Measurements from ENCODE around the gene PRR30. TPM values are rescaled to one million over a fixed set of nuclear protein-coding genes. Genes with fewer than 3 reads are reported as not detected.

Gene PRR30
- total and polyA plus RNA-seq, 2 of the 4 experiments (the other 2 are of a cell fraction): not detected

- Histone ChIP-seq H2BK20ac (ENCODE audit: low read depth, low read length) (peak overlapping the region; percentile 30; the same call in 1 of the 2 replicates), H3K4me2 (ENCODE audit: low read depth, low read length) (peak overlapping the region; percentile 63), H3K27me3 (ENCODE audit: control insufficient read depth, insufficient read depth, low read length) (peaks cover 17% of the 10 kb centered on the region), H2BK120ac (ENCODE audit: low read depth, low read length) (peak overlapping the region; percentile 44; the same call in 1 of the 2 replicates), H3K56ac (ENCODE audit: extremely low read depth, insufficient read depth, low read length) (no peak overlapping the region), H3K23ac (ENCODE audit: low read depth, low read length) (no peak overlapping the region), H3K36me3 (ENCODE audit: control insufficient read depth, insufficient read depth, low read length) (no peaks in the 10 kb centered on the region), H2BK15ac (ENCODE audit: low read depth, low read length) (0 out of 3 replicates have a peak overlapping the region, but pooled peaks have one; percentile 16), H3K79me1 (ENCODE audit: low read depth in 1 of 2, low read length in 2 of 2) (no peaks in the 10 kb centered on the region), H4K8ac (ENCODE audit: low read depth in 2 of 2, low read length in 2 of 2) (no peak overlapping the region), H3K4me1 (ENCODE audit: control insufficient read depth, insufficient read depth, low read length) (peaks cover 18% of the 10 kb centered on the region), H3K9me1 (ENCODE audit: insufficient read depth, low read length) (peaks cover 7% of the 10 kb centered on the region; the same call in 1 of the 2 replicates), H2AK9ac (replicated peaks; ENCODE audit: low read depth, low read length, poor library complexity) (no peak overlapping the region), H3K27ac (ENCODE audit: insufficient read depth, low read length) (peak overlapping the region; percentile 90; the same call in 1 of the 2 replicates), H3K4ac (ENCODE audit: low read depth, low read length) (0 out of 2 replicates have a peak overlapping the region, but pooled peaks have one; percentile 20), H2BK5ac (ENCODE audit: low read depth, low read length, poor library complexity, severe bottlenecking) (peak overlapping the region; percentile 55), H3K9ac (ENCODE audit: low read depth, low read length) (no peak overlapping the region), H4K91ac (ENCODE audit: insufficient read depth, low read depth, low read length) (peak overlapping the region; percentile 29), H3K14ac (replicated peaks; ENCODE audit: low read depth, low read length) (no peak overlapping the region), H3K9me3 (ENCODE audit: control insufficient read depth, insufficient read depth, low read length) (peaks cover 2% of the 10 kb centered on the region; the same call in 1 of the 2 replicates), H3K4me3 (ENCODE audit: insufficient read depth, low read depth, low read length) (no peak overlapping the region), H2AK5ac (ENCODE audit: low read depth, low read length) (no peak overlapping the region), H3K18ac (ENCODE audit: low read depth, low read length) (peak overlapping the region; percentile 73), H4K5ac (ENCODE audit: low read depth, low read length) (peak overlapping the region; percentile 33; the same call in 1 of the 2 replicates), H4K20me1 (ENCODE audit: insufficient read depth, low read length) (no peaks in the 10 kb centered on the region), H2AFZ (replicated peaks; ENCODE audit: low read length, poor library complexity) (no peak overlapping the region)
- POLR2A ChIA-PET (ENCODE audit: unreplicated experiment): interaction anchor here (0.7 kb wide), 1 partner anchor 24 kb away, joined by 5 read pairs; no protein-coding TSS in a partner anchor
- ATAC-seq (ENCODE audit: low read depth) (peak; percentile 71), DNase-seq (peak; percentile 85)
- BruUV-seq (replicated peaks): no TSS peak
- dilution Hi-C loops (cut with HindIII; ENCODE audit: low sequenced_read_pairs, unreplicated experiment) (no loop called here), intact Hi-C loops (cut with micrococcal nuclease) (no loop called here), in situ Hi-C loops (cut with MboI; ENCODE audit: low sequenced_read_pairs) (no loop called here)
- CTCF ChIA-PET: no interaction called here
- TF ChIP-seq RCOR1 (IDR thresholded peaks at IDR 0.05; ENCODE audit: insufficient replicate concordance, low read length) (no peak), RFX5 (IDR thresholded peaks at IDR 0.05; ENCODE audit: low read depth, low read length) (no peak), FOS (IDR thresholded peaks at IDR 0.05; ENCODE audit: low read depth, low read length) (peak; percentile 55; the same call in 1 of the 2 replicates), MAZ (IDR thresholded peaks at IDR 0.05; ENCODE audit: borderline replicate concordance, low read depth, low read length) (no peak), NFE2L2 (IDR thresholded peaks at IDR 0.05; ENCODE audit: low read depth, low read length) (no peak), ELK1 (IDR thresholded peaks at IDR 0.05; ENCODE audit: borderline replicate concordance, low read depth, low read length) (no peak), CTCF (conservative IDR thresholded peaks at IDR 0.05; ENCODE audit: low read depth, low read length) (no peak), RAD21 (IDR thresholded peaks at IDR 0.05; ENCODE audit: low read length) (no peak), BHLHE40 (IDR thresholded peaks at IDR 0.05; ENCODE audit: low read depth, low read length) (peak; percentile 30; the same call in 1 of the 2 replicates), SMC3 (IDR thresholded peaks at IDR 0.05; ENCODE audit: low read depth, low read length) (no peak), MXI1 (IDR thresholded peaks at IDR 0.05; ENCODE audit: borderline replicate concordance, low read depth, low read length) (no peak)
- no CpG with 5 or more reads among the region's 4 CpGs for WGBS, 2 experiments (ENCODE audit: extremely low coverage in 2 of 2, insufficient read length in 1 of 2)
Measured at GRCh38 chr2:27182346-27182745, 43.1 kb upstream of the PRR30 start.

All from IMR-90 (cell line).